Measurements from ENCODE around the gene GOLGA3.
"Not testable (repeated sequence)": the region's sequence is repeated elsewhere in the genome, so short reads cannot be mapped to it uniquely, and the experiment has no call there.

The GOLGA3 gene

DNA sequence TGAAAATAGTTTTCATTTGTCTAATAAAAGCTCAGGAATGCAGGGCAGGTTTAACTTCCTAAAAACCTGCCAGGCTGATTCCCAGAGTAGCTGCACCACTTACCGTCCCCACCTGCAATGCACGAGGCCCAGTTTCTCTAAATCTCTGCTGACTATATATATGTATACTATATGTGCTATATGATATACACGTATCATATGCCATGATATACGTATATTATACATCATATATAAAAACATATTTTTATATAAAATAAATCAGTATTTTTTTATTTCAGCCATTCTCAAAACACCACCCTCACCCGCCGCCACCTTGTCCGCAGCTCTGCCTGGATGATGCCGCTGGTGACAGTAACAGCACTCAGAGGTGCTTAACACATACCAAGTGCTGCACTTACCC is 69.3 kb downstream of the GOLGA3 start:
- TF ChIP-seq, protein P1, sequence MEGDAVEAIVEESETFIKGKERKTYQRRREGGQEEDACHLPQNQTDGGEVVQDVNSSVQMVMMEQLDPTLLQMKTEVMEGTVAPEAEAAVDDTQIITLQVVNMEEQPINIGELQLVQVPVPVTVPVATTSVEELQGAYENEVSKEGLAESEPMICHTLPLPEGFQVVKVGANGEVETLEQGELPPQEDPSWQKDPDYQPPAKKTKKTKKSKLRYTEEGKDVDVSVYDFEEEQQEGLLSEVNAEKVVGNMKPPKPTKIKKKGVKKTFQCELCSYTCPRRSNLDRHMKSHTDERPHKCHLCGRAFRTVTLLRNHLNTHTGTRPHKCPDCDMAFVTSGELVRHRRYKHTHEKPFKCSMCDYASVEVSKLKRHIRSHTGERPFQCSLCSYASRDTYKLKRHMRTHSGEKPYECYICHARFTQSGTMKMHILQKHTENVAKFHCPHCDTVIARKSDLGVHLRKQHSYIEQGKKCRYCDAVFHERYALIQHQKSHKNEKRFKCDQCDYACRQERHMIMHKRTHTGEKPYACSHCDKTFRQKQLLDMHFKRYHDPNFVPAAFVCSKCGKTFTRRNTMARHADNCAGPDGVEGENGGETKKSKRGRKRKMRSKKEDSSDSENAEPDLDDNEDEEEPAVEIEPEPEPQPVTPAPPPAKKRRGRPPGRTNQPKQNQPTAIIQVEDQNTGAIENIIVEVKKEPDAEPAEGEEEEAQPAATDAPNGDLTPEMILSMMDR (IDR thresholded peaks at IDR 0.05; ENCODE audit: low read depth, low read length): no peak
- TF ChIP-seq MYC (IDR thresholded peaks at IDR 0.05; ENCODE audit: low read depth, low read length) (no peak), POLR2A (IDR thresholded peaks at IDR 0.05; ENCODE audit: extremely low read depth, insufficient read length) (no peak)
- TF ChIP-seq, protein P2, sequence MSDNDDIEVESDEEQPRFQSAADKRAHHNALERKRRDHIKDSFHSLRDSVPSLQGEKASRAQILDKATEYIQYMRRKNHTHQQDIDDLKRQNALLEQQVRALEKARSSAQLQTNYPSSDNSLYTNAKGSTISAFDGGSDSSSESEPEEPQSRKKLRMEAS (IDR thresholded peaks at IDR 0.05; ENCODE audit: low read depth, low read length): no peak
- no peak for DNase-seq (ENCODE audit: low read depth)
- peak overlapping the region; percentile 25 for H3K4me3 ChIP-seq (ENCODE audit: low read depth, low read length)

DNA sequence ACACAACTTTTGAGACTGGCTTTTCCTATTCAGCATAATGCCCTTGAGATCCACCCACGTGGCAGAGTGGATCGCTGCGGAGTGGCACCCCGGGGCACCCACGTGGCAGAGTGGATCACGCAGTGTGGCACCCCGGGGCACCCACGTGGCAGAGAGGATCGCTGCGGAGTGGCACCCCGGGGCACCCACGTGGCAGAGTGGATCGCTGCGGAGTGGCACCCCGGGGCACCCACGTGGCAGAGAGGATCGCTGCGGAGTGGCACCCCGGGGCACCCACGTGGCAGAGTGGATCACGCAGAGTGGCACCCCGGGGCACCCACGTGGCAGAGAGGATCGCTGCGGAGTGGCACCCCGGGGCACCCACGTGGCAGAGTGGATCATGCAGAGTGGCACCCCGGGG is 69.8 kb downstream of the GOLGA3 start:
- not testable (repeated sequence) for DNase-seq (ENCODE audit: low read depth)

DNA sequence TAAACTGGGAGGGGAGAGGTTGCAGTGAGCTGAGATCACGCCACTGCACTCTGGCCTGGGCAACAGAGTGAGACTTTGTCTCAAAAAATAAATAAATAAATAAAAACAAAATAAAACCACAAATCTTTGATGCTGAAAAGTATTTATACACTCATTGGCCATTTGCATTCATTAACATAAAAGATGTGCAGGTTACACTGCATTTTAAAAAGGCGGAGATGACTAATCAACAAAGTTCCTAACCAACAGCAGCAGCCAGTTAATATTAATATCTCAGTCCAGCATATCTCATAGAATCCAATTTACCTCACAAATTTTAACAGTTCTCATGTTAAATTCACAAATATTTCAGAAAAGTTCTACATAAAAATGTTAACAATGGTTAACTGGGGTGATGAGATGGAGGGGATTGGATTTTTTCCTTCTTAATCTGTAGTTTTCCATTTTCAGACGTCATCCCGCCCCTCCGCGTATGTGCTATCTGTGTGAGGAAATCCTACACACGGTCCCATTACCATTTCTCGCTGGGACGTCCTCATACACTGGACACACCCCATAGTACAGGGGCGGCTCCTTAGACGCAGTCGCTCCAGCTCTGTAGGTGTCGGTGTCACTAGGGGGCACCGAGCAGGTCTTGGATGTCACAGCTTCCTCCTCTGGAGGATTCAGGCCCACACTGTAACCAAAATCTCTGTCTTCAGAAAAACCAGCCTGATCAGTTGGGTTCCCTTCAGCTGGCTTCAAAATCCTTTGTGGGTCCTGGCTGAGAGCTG is 74.3 kb downstream of the GOLGA3 start:
- no peak overlapping the region for H3K4me3 ChIP-seq (ENCODE audit: low read depth, low read length)
- TF ChIP-seq, protein P2 (IDR thresholded peaks at IDR 0.05; ENCODE audit: low read depth, low read length): no peak
- TF ChIP-seq, protein P1 (IDR thresholded peaks at IDR 0.05; ENCODE audit: low read depth, low read length): peak; percentile 33
- peak; percentile 61 for DNase-seq (ENCODE audit: low read depth)

More for the DNA sequence above, 69.8 kb downstream of the GOLGA3 start:
- H3K4me3 ChIP-seq (ENCODE audit: low read depth, low read length): not testable (repeated sequence)

DNA sequence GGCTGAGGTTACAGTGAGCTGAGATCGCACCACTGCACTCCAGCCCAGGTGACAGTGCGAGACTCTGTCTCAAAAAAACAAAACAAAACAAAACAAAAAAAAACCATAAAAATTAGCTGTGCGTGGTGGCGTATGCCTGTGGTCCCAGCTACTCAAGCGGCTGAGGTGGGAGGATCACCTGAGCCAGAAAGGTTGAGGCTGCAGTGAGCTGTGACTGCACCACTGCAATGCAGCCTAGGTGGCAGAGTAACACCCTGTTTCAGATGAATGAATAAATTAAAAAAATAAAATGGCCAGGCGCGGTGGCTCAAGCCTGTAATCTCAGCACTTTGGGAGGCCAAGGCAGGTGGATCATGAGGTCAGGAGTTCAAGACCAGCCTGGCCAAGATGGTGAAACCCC is 75.0 kb downstream of the GOLGA3 start:
- not testable (repeated sequence) for H3K4me3 ChIP-seq (ENCODE audit: low read depth, low read length); DNase-seq (ENCODE audit: low read depth)

DNA sequence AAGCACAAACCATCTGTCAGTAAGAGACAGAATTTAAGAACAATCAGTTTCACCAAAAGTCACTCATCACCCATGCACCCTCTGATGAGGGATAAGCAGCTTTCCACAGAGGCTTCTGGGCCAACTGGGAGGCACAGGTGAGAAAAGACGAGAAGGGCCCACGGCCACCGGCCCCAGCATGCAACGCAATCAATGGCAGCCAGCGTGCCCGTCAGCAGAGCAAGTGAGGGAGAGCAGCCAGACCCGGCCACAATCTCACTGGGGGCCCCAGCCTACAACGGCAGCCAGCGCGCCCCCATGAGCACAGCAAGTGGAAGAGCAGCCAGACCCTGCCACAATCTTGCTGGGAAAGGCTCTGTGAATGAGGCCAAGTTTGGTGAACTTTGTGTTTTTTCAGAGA is 80.3 kb downstream of the GOLGA3 start:
- no peak overlapping the region for H3K4me3 ChIP-seq (ENCODE audit: low read depth, low read length)
- TF ChIP-seq POLR2A (IDR thresholded peaks at IDR 0.05; ENCODE audit: extremely low read depth, insufficient read length) (no peak), MYC (IDR thresholded peaks at IDR 0.05; ENCODE audit: low read depth, low read length) (no peak)
- TF ChIP-seq, protein P2 (IDR thresholded peaks at IDR 0.05; ENCODE audit: low read depth, low read length): no peak
- TF ChIP-seq, protein P1 (IDR thresholded peaks at IDR 0.05; ENCODE audit: low read depth, low read length): no peak
- DNase-seq (ENCODE audit: low read depth): no peak

DNA sequence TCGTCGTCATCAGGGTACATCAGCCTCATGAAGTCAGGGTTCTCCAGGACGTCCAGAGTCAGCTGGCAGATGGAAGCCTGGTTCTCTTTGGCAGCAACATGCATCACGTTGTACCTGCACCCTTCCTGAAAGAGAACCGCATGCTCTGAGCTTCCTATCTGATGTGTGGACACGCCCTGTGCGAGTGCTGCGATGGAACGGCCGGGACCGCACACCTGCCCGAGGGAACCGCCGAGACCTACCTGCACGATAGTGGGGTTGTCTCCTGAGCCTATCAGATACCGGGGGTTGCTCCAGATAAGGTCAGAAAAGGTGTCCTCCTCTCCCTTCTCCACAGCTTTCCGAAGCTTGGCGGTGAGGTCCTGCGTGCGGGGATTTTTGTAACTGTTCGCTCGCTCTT is 80.8 kb downstream of the GOLGA3 start:
- H3K4me3 ChIP-seq (ENCODE audit: low read depth, low read length): no peak overlapping the region
- DNase-seq (ENCODE audit: low read depth): no peak
- TF ChIP-seq, protein P1 (IDR thresholded peaks at IDR 0.05; ENCODE audit: low read depth, low read length): no peak
- TF ChIP-seq, protein P2 (IDR thresholded peaks at IDR 0.05; ENCODE audit: low read depth, low read length): no peak
- TF ChIP-seq POLR2A (IDR thresholded peaks at IDR 0.05; ENCODE audit: extremely low read depth, insufficient read length) (no peak), MYC (IDR thresholded peaks at IDR 0.05; ENCODE audit: low read depth, low read length) (no peak)

DNA sequence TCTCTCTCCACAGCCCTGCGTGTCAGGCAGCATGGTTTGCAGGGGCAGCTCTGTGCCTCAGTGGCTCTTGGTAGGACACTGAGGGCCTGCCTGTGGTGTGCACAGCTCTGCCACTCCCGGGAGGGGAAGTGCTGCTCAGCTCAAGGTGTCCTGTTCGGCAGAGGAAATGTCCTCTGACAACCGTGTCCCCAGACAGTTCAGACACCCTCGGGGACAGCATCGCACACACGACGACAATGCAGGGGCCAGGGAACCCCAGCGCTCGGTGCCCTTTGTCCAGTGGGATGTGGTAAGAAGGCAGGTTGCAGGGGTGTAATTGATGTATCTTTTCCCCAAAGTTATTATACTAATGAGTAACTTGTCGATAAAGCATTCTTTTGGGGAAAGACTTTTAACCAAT is 81.3 kb downstream of the GOLGA3 start:
- no peak overlapping the region for H3K4me3 ChIP-seq (ENCODE audit: low read depth, low read length)
- DNase-seq (ENCODE audit: low read depth): no peak
- TF ChIP-seq MYC (IDR thresholded peaks at IDR 0.05; ENCODE audit: low read depth, low read length) (no peak), POLR2A (IDR thresholded peaks at IDR 0.05; ENCODE audit: extremely low read depth, insufficient read length) (no peak)
- TF ChIP-seq, protein P1 (IDR thresholded peaks at IDR 0.05; ENCODE audit: low read depth, low read length): no peak
- TF ChIP-seq, protein P2 (IDR thresholded peaks at IDR 0.05; ENCODE audit: low read depth, low read length): no peak

Data from NB4 (cell line).